T-helper 22 cell (primary cell): ENCODE results near the gene AZIN2.
"Not testable (repeated sequence)": the region's sequence is repeated elsewhere in the genome, so short reads cannot be mapped to it uniquely, and the experiment has no call there.

Source experiments
- DNase-seq: peaks from one replicate; pipeline ENCODE4 v3.0.0-alpha.2; 2020; ENCODE audit warnings: low read depth

The AZIN2 gene

DNA sequence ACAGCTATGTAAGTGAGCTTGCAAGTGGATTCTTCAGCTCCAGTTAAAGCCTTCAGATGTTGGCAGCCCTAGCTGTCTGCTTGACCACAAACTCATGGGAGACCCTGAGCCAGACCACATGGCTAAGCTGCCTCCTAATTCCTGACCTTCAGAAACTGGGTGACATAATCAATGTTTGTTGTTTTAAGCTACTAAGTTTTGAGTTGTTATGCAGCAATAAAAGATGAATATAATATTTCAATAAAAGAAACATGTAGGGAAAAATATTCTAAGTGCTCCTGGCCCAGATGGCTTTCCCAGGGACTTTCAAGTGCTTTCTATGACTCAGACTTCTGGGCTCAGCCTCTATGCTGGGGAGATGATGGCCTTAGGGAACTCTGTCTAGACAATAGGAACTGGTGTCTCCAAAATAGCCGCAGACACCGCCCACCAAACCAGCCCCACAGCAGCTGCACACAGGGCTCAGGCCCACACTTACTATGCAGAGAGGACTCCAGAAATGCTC, 20.3 kb upstream of the AZIN2 start:
- no peak for DNase-seq

DNA sequence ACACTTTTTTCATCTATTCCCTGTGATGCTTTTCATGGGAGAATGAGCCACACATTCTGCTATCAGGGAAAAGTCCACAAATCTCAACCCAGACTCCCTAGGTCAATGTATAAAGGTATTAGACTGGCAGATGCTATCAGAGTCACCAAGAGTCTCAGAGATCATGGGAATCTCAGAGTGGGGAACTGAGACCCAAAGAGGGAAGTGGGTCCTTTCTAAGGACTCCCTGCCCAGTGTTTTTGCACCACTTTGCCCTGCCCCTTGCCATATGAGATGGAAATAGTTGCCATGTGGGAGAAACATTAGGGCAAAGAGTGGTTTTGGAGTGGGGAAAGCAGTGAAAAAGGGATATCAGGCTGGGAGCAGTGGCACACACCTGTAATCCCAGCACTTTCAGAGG, 19.1 kb upstream of the AZIN2 start:
- no peak for DNase-seq

DNA sequence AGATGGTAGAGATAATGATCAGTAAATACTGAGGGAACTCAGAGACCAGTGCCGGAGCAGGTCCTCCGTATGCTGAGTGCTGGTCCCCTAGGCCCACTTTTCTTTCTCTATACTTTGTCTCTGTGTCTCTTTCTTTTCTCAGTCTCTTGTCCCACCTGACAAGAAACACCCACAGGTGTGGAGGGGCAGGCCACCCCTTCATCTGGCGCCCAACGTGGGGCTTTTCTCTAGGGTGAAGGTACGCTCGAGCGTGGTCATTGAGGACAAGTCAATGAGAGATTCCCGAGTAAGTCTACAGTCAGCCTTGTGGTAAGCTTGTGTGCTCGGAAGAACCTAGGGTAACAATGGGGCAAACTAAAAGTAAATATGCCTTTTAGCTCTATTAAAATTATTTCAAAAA, 16.7 kb upstream of the AZIN2 start:
- not testable (repeated sequence) for DNase-seq

DNA sequence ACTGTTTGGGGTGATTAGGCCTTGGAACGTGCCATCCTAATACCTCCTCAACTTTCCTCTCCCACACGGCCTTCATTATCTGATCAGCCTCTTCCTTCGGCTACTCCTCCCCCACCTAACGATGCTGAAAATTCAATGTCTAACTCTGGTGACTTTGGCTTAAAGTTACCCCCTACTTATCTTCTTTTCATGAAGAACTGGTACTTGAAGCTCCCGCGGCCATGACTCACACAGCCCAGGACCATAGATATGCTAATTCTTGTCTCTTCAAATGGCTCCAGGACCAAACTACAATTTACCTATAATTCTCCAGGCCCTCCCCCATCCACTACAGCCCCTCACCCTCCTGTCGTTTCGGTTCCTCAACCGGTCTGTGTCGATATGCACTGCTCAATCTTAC, 15.7 kb upstream of the AZIN2 start:
- DNase-seq = no peak

DNA sequence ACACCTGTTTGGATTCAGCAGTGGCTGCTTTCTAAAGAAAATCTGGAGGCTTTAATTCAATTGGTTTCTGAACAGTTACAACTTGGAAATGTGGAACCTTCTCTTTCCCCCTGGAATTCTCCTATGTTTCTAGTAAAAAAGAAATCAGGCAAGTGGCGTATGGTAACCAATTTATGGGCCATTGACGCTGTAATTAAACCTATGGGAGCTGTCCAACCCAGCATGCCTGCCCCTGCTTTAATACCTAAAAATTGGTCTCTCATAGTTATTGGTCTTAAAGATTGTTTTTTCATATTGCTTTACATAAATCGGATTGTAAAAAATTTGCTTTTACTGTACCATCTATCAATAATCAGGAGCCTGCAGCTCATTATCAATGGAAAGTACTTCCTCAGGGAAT, 14.5 kb upstream of the AZIN2 start:
- DNase-seq = not testable (repeated sequence)

DNA sequence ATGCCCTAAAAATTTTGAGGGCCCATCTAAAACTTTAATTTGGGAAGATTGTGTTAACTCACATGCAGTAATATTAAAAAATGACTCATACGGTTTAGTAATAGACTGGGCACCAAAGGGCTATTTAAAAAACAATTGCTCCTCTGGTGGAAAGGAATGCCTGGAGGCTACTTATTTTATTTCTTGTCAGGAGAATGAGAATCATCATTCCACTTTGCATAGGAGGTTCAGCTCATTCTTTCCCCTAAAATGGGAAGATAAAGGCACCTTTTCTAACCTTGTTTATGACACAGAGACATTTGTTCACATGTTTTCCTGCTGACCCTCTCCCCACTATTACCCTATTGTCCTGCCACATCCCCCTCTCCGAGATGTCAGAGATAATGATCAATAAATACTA, 12.8 kb upstream of the AZIN2 start:
- not testable (repeated sequence) for DNase-seq

DNA sequence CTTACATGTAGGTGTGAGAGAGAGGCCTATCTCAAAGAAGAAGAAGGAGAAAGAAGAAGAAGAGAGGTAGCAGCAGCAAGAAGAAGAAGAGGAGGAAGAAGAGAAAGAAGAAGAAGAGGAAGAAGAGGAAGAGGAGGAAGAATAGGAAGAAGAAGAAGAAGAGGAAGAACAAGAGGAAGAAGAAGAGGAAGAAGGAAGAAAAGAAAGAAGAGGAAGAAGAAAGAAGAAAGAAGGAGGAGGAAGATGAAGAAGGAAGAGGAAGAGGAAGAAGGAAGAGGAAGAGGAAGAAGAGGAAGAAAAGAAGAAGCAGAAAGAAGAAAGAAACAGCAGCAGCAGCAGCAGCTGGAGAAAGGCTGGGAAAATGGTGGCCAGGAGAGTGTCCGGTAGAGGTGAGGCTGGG, 10.3 kb upstream of the AZIN2 start:
- DNase-seq = no peak

DNA sequence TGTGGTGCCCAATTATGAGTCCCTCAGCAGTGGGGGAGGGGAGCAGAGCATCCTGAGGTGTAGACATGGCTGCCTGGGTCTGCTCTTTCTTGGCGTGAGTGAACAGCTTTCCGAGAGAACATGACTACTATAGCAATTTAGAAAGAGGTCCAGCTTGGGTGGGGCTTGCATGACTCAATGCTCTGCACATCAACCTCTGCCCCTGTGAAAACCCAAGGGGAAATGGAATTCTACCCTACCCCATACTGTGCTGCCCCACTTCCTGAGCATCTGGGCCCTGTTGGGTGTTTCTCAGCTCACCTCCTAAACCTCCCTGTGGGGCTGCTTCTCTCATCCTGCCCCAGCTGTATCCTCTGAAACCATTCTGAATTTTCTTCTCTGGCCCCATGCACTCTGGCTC, 8.2 kb upstream of the AZIN2 start:
- no peak for DNase-seq

DNA sequence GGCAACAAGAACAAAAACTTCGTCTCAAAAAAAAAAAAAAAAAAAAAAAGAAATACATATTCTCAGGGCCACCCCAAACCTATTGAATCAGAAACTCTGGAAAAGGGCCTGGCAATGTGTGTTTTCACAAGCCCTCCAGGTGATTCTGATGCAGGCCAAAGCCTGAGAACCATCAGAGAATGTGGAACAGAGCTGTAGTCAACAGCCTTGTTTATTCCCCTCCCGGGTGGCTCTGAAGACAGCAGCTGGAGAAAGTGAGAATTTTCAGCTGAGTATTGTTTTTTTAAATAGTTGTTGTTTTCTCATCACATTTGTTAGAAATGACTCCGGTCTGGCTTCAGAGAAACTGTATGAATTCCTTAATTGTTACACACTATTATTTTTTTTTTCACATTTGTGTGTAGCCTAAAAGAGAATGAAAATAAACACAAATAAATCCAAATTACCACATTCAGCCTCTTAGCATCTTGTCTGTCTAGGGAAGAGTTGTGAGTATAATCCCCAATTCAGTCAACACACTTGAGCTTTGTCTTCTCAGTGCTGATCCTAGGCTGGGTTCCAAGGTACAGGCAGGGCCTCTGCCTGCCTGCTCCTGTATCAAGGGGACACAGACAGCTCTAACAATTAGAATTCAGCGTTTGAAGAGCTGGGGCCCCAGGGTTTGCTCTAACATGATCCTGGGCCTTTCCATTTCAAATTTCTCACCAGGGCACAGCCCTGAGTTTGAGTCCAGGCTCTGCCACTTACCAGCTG, 6.6 kb upstream of the AZIN2 start:
- no peak for DNase-seq

DNA sequence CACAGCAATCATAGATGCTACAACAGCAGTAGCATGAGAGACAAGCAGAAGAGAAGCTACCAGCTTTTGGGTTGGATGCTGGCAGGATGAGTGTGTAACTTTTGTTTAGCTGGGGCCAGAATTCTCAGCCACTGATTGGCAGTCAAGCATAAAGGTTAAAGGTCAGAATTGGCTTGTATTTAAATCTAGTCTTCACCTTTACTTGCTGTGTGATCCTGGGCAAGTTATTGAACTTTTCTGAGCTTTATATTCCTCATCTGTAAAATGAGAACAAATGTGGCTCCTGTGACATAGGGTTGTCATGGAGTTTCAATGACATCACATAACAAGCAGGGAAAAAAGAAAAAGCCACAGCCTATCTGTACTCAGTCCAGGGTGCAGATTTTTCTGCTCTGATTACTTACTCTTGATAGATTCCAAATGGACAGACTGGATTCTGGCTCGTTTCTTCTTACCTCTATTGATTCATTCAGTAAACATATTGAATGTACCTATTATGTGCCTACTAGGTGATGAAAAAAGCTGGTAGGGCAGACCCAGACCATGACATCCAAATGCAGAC, 2.8 kb upstream of the AZIN2 start:
- no peak for DNase-seq

DNA sequence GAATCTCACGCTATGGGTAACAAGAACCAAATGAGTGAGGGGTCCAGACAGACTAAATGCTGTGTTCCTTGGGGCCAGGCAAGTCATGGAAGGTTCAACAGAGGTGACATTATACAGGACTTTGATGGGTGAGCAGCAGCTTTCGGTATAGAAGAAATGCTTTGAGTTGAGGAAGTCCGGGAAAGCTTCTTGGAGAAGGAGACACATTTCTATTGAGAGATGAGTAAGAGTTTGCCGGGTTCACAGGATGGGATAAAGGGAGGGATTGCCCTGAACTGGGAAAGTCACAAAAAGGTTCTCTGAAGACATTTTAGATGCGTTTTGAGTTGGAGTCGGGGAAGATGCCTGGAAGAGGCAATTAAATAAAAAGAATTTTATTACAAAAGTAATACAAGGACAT, 580 bp upstream of the AZIN2 start:
- no peak for DNase-seq

DNA sequence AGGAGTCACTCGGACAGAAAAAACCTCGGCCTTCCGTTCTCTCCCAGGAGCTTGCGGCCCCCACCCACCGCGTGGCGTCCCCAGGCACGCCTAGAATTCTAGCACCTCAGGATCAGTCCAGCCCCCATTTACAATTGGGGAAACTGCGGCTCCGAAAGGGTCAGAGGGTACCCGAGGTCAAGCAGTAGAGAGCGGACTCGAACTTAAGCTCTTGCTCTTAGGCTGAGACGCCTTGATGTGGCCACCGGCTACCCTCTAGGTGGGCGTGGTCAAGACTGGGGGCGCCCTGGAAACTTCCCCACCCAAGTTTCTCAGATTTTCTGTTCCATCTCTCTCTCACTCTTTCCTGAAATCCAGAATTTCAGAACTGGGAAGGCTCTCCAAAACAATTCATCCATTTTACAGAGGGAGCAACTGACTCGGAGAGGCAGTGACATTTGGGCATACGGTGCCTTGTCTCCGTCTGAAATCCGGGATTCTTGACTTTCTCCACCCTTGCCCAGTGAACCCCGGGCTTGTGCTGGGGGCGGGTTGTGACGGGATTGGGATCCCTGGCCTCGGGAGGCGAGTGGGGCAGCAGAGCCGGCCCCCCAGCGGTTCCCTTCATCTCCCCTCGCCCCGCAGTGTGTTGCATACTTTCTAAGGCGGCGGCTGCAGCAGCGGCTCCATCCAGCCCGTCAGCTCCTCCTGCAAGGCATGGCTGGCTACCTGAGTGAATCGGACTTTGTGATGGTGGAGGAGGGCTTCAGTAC, 777 bp downstream of the AZIN2 start:
- no peak for DNase-seq

DNA sequence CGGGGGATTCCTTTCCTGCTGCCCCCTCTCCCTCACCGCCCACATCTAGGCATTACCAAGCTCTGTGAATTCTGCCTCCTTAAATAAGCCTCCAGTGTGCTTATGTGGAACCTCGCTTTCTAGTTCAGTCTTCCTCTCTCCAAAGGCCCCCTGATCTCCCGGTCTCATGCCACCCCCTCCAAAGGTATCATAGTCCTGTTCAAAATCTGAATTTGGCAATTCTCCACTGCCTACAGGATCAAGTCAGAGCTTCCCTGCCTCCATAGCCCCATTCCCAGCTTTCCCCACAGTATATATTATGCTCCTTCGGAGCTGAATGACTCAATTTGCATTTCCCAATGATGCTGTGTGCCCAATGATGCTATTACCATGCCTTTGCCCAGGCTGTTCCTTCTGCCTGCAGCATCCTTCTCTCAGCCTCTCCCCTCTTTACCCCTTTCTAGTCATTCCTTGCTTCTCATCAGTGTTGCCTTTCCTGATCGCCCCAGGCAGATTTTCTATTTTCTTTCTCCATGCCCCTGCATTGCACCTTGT, 1.7 kb downstream of the AZIN2 start:
- no peak for DNase-seq

DNA sequence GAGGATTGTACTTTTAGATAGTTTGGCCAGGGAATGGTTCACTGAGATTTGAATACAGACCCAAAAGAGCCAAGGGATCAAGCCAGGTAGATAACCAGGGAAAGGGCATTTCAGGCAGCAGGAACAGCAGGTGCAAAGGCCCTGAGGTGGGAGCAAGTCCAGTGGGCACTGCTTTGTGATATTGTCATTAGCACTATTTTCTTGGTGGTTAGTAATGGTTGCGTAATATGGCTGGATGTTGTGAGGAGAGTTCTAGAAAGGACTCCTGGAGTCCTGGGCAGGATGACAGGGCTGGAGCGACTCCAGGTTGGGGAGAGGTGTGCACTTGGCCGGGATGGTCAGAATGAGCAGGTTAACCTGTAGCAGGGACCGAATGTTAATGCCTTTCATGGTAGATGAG, 4.4 kb downstream of the AZIN2 start:
- DNase-seq = no peak

DNA sequence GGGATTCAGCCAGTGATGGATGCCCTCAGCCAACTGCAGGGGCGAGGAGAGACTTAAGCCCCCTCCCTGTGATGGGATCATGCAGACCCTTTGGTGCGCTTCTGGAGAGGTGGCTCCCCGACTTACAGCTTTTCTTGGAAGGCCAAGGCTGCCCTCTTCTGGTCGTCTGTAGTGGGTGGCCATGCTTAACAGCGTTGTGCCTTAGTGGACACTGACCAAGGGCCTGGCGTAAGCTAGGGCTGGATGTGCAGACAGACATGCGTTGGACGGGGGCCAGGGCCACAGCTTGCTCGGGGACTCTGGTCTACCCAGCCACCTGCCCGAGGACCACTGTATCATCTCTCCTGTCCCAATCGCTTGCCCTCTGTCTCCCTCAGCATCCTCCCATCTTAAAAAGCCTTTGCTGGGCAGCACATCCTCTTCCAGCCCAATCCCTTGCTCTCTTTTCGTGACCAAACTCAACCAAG, 5.5 kb downstream of the AZIN2 start:
- DNase-seq = no peak

DNA sequence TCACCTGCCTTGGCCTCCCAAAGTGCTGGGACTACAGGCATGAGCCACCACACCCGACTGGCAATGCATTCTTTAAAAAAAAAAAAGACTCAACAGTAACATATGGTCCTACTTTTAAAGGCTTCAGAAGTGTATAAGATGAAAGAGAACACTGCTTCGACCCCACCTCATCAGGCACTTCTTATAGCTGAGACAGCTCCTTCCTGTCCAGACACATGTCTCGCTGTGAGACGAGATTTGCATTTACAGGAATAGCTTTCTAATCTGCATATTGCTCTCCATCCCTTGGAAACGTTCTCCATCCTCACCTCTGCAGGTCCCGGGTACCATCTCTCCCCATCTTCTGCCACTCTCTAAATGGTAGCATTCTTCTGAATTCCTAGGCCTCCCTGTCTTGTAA, 6.7 kb downstream of the AZIN2 start:
- no peak for DNase-seq

DNA sequence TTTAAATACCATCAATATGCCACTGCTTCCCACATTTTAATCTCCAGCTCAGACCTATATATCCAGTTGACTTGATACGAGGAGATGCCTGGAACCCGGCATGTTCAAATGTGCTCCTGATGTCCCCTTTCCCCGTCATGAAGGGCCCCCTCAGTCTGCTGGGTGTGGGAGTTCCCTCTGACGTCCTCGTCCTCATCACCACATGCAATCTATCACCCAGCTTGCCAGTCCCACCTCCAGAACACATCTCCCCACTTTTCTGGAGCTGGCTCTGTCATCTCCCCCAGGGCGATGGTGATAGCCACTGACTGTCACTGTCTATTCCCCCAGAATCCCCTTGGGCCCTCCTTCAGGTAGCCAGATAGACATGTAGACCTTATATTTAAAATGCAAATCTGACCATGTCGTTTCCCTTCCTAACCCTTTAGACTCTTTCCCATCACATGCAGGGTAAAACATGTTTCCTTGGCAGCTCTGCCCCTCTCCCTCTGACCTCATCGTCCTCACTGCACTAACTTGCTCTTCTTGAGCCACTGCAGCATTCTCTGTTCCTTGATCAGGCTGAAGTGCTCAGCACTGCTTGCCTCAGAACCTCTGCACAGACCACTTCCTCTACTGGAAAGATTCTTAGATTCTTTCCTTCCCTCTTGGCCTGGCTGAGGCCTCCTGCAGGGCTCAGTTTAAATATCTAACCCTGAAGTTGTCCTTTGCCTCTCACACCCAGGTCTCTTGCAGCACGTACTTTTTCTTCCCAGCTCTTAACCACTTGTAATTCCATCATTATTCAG, 7.4 kb downstream of the AZIN2 start:
- no peak for DNase-seq

DNA sequence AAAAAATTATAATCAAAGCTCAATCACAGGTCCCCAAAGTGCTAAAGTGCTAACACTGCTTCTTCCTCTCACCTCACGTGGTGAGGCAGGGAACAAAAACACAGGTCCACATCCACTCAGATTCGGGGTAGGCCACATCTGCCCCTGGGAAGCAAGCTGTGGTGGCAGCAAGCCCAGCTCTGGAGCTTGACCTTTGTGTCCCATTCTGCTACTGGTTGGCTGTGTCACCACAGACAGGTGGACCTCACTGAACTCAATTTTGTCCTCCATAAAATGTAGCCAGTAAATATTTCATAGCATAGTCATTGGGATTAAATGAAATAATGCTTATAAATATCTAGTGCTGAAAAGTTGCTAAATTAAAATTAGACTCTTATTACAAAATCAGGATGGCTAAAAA, 8.5 kb downstream of the AZIN2 start:
- DNase-seq = no peak

DNA sequence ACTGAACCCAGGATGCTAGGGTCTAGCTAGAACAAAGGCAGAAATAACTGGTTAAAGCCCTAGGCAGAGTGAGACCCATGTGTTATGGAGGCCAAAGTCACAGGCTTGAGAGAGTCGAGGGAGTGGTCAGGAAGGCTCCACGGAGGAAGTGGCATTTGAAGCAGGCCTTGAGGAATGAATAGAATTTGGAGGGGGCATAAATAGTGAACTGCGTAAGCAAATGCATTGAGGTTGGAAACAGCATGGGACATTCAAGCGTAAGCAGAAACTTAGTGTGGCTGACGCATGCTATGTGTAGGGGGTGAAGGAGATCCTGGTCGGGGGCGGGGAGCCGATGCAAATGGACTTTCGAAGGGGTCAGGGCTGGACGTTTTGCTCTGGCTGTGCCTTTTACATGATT, 11.5 kb downstream of the AZIN2 start:
- no peak for DNase-seq

DNA sequence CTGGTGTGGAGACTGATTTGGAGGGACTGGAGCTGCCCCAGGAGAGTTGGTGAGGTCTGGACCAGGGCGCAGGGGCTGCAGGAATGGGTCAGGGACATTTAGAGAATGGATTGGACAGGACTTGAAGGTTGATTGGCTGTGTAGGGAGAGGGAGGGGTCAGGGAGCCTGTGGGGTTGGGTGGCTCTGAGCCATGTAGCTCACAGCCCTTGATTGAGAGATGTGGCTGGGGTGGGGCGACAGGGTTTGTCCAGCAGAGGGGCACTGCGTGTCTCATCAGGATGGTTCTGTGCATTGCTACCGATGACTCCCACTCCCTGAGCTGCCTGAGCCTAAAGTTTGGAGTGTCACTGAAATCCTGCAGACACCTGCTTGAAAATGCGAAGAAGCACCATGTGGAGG, 12.1 kb downstream of the AZIN2 start:
- DNase-seq = no peak

DNA sequence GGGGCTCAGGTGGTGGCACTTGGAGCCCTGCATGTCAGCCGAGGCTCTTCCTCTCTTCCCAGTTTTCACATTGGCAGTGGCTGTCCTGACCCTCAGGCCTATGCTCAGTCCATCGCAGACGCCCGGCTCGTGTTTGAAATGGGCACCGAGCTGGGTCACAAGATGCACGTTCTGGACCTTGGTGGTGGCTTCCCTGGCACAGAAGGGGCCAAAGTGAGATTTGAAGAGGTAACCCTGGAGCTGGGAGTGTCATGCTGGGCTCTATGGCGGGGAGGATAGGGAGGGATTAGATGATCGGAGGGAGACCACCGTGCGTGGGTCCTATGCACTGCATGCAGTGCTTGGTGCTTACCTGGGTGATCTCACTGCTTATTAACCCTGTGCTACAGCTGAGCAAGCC, 13.5 kb downstream of the AZIN2 start:
- DNase-seq = no peak

DNA sequence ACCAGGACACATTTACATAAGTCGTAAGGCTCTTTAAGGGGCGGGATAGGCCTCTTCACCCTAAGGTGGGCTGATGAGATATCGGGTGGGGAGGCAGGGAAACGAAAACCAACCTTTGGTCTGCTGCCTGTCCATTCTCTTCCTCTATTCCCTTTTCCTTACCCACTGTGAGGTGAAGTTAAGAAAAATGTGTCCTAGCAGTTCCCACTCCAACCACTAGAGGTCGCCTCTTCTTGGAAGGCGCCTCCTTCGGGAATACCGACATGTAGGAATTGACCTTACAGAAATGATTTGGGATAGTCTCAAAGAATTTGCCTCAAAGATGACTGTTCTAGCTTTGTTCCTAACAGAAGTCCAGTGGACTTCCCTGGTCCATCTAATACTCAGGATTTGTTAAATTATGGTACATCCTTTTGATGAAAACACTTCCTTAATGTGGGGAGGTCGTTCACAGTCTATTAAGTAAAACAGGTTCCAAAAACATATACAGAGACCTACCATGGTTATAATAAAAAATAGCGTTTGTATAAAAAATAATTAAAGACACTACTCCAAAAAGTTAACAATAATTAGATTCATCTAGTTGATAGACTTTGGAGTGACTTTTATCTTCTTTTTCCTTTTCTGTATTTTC, 14.1 kb downstream of the AZIN2 start:
- DNase-seq = no peak
